Gastrocnemius medialis (tissue), 4 donors: ENCODE data around the gene CBX8. TPM values are rescaled to one million over a fixed set of nuclear protein-coding genes. Genes with fewer than 3 reads are reported as not detected.

ENCODE experiments used
- ATAC-seq, 2 donors: fragments of 150-250 bp; one replicate each; pipeline ENCODE4 v1.9.1; 2016
- DNase-seq, 2 donors: peaks; one replicate each; pipeline ENCODE4 v3.0.0-alpha.2; 2019
- H3K27ac ChIP-seq, 4 donors: fragments of 200-600 bp; sonication (generic); 1 replicate in 1 of 4; 2 replicates in 3 of 4; pipeline ENCODE4 v1.5.1; 2016 to 2018; ENCODE audit warnings: mild to moderate bottlenecking in 2 of 4, moderate library complexity in 1 of 4
- H3K27me3 ChIP-seq, 3 donors: fragments of 200-600 bp; sonication (generic) in 2 of 3; 1 replicate in 1 of 3; 2 replicates in 2 of 3; pipeline versions ENCODE4 v1.5.1 to v1.6.0; 2016 to 2019; ENCODE audit warnings: mild to moderate bottlenecking in 1 of 3, moderate library complexity in 1 of 3
- H3K36me3 ChIP-seq, 2 donors: fragments of 200-600 bp; sonication (generic) in 1 of 2; one replicate each; pipeline ENCODE4 v1.5.1; 2017 to 2018
- H3K4me1 ChIP-seq, 2 donors: fragments of 200-600 bp; sonication (generic) in 1 of 2; one replicate each; pipeline ENCODE4 v1.5.1; 2016 to 2017; ENCODE audit warnings: mild to moderate bottlenecking in 2 of 2
- H3K4me3 ChIP-seq, 4 donors: fragments of 200-600 bp; sonication (generic) in 3 of 4; 1 replicate in 1 of 4; 2 replicates in 3 of 4; pipeline ENCODE4 v1.5.1; 2016 to 2019; ENCODE audit warnings: mild to moderate bottlenecking in 2 of 4
- H3K9me3 ChIP-seq, 3 donors: fragments of 200-600 bp; sonication (generic) in 2 of 3; 1 replicate in 1 of 3; 2 replicates in 2 of 3; pipeline ENCODE4 v1.5.1; 2016 to 2019
- POLR2A ChIP-seq, 2 donors: fragments of 450-650 bp; IDR thresholded peaks; one replicate each; pipeline ENCODE4 v1.6.1; 2017; ENCODE audit warnings: antibody characterized with exemption in 2 of 2, mild to moderate bottlenecking in 2 of 2, moderate library complexity in 2 of 2
- in situ Hi-C, 4 donors: fragments of 200-750 bp; cut with MboI; loops; one replicate each; pipeline versions ENCODE4 v1.15.0 to v1.8.0; 2017; ENCODE audit warnings: low sequenced_read_pairs in 4 of 4
- intact Hi-C: fragments of 100-400 bp; cut with DNase I; formaldehyde crosslinking; loops from one replicate; pipeline ENCODE4 v1.15.1; 2023; ENCODE audit warnings: low total_unique reads
- total RNA-seq, 4 donors: library from RNA; depleted of rRNA; stranded (reverse); fragments of >200 nt; gene quantifications; one replicate each; pipeline versions ENCODE4 v1.1.0 to v1.2.3, GENCODE V29; 2016
- TF ChIP-seq, protein P1 (sequence below), 5 experiments: fragments of 450-650 bp in 3 of 5; fragments of 200-600 bp in 2 of 5; sonication (generic) in 2 of 5; IDR thresholded peaks in 4 of 5; conservative IDR thresholded peaks in 1 of 5; 1 replicate in 4 of 5; 2 replicates in 1 of 5; pipeline ENCODE4 v1.5.1; 2016 to 2019; ENCODE audit warnings: antibody characterized with exemption in 5 of 5, mild to moderate bottlenecking in 3 of 5, moderate library complexity in 3 of 5

CBX8 gene
- total RNA-seq, 4 donors from 2014 or later: 0.18 to 0.94 (median 0.49) TPM; not detected in 1

DNA sequence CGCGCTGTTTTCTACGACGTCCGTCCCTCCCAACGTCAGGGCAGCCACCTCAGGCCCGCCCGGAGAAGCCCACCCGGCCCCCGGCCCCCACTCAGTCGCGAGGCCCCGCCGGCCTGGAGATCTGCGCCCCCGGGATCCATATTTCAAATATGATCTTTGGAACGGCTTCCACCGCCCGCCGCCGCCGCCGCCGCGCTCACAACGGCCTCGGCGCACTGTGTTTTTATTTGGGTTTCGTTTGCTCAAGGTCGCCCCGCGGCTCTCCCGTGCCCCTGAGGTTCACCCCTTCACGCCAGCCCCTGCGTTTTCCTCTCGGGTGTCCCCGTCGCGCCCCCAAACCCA lies 46.6 kb upstream of the CBX8 start:
- no peak for TF ChIP-seq POLR2A (IDR thresholded peaks at IDR 0.05)
- TF ChIP-seq, protein P1, sequence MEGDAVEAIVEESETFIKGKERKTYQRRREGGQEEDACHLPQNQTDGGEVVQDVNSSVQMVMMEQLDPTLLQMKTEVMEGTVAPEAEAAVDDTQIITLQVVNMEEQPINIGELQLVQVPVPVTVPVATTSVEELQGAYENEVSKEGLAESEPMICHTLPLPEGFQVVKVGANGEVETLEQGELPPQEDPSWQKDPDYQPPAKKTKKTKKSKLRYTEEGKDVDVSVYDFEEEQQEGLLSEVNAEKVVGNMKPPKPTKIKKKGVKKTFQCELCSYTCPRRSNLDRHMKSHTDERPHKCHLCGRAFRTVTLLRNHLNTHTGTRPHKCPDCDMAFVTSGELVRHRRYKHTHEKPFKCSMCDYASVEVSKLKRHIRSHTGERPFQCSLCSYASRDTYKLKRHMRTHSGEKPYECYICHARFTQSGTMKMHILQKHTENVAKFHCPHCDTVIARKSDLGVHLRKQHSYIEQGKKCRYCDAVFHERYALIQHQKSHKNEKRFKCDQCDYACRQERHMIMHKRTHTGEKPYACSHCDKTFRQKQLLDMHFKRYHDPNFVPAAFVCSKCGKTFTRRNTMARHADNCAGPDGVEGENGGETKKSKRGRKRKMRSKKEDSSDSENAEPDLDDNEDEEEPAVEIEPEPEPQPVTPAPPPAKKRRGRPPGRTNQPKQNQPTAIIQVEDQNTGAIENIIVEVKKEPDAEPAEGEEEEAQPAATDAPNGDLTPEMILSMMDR (IDR thresholded peaks at IDR 0.05 in 4 of 5, conservative IDR thresholded peaks at IDR 0.05 in 1 of 5): no peak
- Histone ChIP-seq H3K9me3 (no peaks in the 10 kb centered on the region), H3K4me3 (peak overlapping the region; percentile 59 to 84 (median 62)), H3K27me3 (peaks cover 51 to 77% (median 51%) of the 10 kb centered on the region in 3 donors), H3K36me3 (no peaks in the 10 kb centered on the region), H3K27ac (no peak overlapping the region), H3K4me1 (peaks cover 22 to 42% of the 10 kb centered on the region in 2 donors)
- no peak for ATAC-seq
- intact Hi-C loops (loop anchor here (5.0 kb wide), 1 partner anchor 149 kb away; no protein-coding TSS in a partner anchor), in situ Hi-C loops (no loop called here)
- DNase-seq: no peak

DNA sequence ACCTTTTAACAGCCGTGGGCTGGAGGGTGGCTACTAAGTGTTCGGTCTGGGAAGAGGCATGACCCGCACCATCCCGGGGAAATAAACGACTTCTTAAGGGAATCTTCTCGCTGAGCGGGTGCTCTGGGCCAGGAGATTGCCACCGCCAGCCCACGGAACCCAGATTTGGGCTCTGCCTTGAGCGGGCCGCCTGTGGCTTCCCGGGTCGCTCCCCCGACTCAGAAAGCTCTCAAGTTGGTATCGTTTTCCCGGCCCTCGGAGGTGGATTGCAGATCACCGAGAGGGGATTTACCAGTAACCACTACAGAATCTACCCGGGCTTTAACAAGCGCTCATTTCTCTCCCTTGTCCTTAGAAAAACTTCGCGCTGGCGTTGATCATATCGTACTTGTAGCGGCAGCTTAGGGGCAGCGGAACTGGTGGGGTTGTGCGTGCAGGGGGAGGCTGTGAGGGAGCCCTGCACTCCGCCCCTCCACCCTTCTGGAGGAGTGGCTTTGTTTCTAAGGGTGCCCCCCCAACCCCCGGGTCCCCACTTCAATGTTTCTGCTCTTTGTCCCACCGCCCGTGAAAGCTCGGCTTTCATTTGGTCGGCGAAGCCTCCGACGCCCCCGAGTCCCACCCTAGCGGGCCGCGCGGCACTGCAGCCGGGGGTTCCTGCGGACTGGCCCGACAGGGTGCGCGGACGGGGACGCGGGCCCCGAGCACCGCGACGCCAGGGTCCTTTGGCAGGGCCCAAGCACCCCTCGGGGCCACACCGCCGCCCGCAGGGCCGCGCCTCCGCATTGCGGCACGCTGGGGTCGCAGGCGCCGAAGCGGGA lies 46.0 kb upstream of the CBX8 start:
- TF ChIP-seq POLR2A (IDR thresholded peaks at IDR 0.05): no peak
- TF ChIP-seq, protein P1 (IDR thresholded peaks at IDR 0.05 in 4 of 5, conservative IDR thresholded peaks at IDR 0.05 in 1 of 5): no peak
- H3K4me3 ChIP-seq: peak overlapping the region; percentile 59 to 84 (median 62)
- H3K4me1 ChIP-seq: peaks cover 27 to 48% of the 10 kb centered on the region in 2 donors
- intact Hi-C loops (loop anchor here (5.0 kb wide), 1 partner anchor 149 kb away; no protein-coding TSS in a partner anchor), in situ Hi-C loops (no loop called here)
- no peak for DNase-seq
- H3K27me3 ChIP-seq: peaks cover 51 to 73% (median 51%) of the 10 kb centered on the region in 3 donors
- H3K27ac ChIP-seq: no peak overlapping the region
- H3K9me3 ChIP-seq: no peaks in the 10 kb centered on the region
- no peaks in the 10 kb centered on the region for H3K36me3 ChIP-seq
- no peak for ATAC-seq

DNA sequence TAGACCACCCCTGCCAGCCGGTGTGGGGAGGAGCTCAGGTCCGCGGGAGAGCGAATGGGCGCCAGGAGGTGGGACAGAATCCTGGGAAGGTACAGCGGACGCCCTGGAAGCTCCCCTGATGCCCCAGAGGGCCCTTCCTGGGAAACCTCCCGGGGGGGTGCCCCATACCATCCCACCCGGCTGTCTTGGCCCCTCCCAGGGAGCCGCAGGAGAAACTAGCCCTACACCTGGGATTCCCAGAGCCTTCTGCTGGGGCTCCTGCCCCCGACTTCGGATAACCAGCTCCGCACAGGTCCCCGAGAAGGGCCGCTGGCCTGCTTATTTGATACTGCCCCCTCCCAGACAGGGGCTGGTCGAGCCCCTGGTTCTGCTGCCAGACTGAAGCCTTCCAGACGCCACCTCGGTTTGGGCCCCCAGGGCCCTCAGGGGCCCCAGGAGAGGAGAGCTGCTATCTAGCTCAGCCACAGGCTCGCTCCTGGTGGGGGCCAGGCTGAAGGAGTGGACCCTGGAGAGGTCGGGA lies 45.3 kb upstream of the CBX8 start:
- intact Hi-C loops (loop anchor here (5.0 kb wide), 1 partner anchor 150 kb away; no protein-coding TSS in a partner anchor), in situ Hi-C loops (no loop called here)
- ATAC-seq: no peak
- Histone ChIP-seq H3K36me3 (no peaks in the 10 kb centered on the region), H3K9me3 (no peaks in the 10 kb centered on the region), H3K4me3 (peak overlapping the region in 1 of 4 donors; percentile 84), H3K27me3 (peaks cover 51 to 66% (median 51%) of the 10 kb centered on the region in 3 donors), H3K4me1 (peaks cover 34 to 55% of the 10 kb centered on the region in 2 donors), H3K27ac (no peak overlapping the region)
- no peak for TF ChIP-seq POLR2A (IDR thresholded peaks at IDR 0.05)
- TF ChIP-seq, protein P1 (IDR thresholded peaks at IDR 0.05 in 4 of 5, conservative IDR thresholded peaks at IDR 0.05 in 1 of 5): no peak
- DNase-seq: no peak

DNA sequence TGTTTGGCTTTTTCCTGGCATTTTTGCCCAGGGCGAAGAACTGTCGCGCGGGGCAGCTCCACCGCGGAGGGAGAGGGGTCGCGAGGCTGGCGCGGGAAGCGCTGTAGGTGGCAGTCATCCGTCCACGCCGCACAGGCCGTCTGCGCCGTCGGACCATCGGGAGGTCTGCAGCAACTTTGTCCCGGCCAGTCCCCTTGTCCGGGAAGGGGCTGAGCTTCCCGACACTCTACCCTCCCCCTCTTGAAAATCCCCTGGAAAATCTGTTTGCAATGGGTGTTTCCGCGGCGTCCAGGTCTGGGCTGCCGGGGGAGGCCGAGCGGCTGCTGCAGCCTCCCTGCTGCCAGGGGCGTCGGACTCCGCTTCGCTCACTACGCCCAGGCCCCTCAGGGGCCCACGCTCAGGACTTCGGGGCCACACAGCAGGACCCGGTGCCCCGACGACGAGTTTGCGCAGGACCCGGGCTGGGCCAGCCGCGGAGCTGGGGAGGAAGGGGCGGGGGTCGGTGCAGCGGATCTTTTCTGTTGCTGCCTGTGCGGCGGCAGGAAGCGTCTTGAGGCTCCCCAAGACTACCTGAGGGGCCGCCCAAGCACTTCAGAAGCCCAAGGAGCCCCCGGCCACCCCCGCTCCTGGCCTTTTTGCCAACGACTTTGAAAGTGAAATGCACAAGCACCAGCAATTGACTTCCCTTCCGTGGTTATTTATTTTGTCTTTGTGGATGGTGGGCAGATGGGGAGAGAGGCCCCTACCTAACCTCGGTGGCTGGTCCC lies 44.7 kb upstream of the CBX8 start:
- no peaks in the 10 kb centered on the region for H3K36me3 ChIP-seq
- H3K4me3 ChIP-seq: no peak overlapping the region
- H3K9me3 ChIP-seq: no peaks in the 10 kb centered on the region
- H3K4me1 ChIP-seq: peaks cover 41 to 61% of the 10 kb centered on the region in 2 donors
- no peak overlapping the region for H3K27ac ChIP-seq
- in situ Hi-C loops (no loop called here), intact Hi-C loops (loop anchor here (2.0 to 5.0 kb wide), 2 partner anchors 33 to 151 kb away; no protein-coding TSS in a partner anchor)
- no peak for TF ChIP-seq POLR2A (IDR thresholded peaks at IDR 0.05)
- TF ChIP-seq, protein P1 (IDR thresholded peaks at IDR 0.05 in 4 of 5, conservative IDR thresholded peaks at IDR 0.05 in 1 of 5): no peak
- DNase-seq (no peak), ATAC-seq (no peak)
- peaks cover 51 to 60% (median 51%) of the 10 kb centered on the region in 3 donors for H3K27me3 ChIP-seq
